Endothelial cell of umbilical vein (primary cell): ENCODE data around the gene TRAPPC5. TPM values are rescaled to one million over a fixed set of nuclear protein-coding genes. Genes with fewer than 3 reads are reported as not detected.

Experiments used
- BruUV-seq: library from RNA; stranded (reverse); fragments of 400-500 nt; replicated peaks from 2 replicates; lab custom pipeline; 2021; lab: Mats Ljungman, UMichigan
- CTCF ChIA-PET: fragments of 300-600, 350-600 bp; sonication (Branson Sonifier 250); formaldehyde crosslinking; loops from one replicate; lab custom pipeline; 2021; ENCODE audit warnings: antibody characterized with exemption, inconsistent platforms; lab: Charles Lee
- POLR2A ChIA-PET: fragments of 300-600, 350-600 bp; sonication (Branson Sonifier 250); formaldehyde crosslinking; loops from one replicate; lab custom pipeline; 2021; ENCODE audit warnings: antibody characterized with exemption, inconsistent platforms; lab: Charles Lee
- DNase-seq: peaks from one replicate; pipeline ENCODE4 v3.0.0-alpha.2; 2011; ENCODE audit warnings: low read depth, low spot score
- FAIRE-seq: peaks from 2 replicates; lab custom pipeline; 2011; peaks lifted over from hg19 to GRCh38; lab: Jason Lieb, UNC
- H2AFZ ChIP-seq: 2 replicates; pipeline ENCODE4 v1.6.0; 2012; ENCODE audit warnings: low read depth, low read length, control low read depth, inconsistent platforms
- H3K27ac ChIP-seq: 2 replicates; pipeline ENCODE4 v1.5.1; 2011; ENCODE audit warnings: low read depth, mild to moderate bottlenecking, control low read depth, low read length, moderate library complexity; ENCODE audit not compliant: insufficient read depth
- H3K27me3 ChIP-seq, 2 experiments: 2 replicates each; pipeline versions ENCODE4 v1.6.0 to v1.6.1; 2011; ENCODE audit warnings: low read length in 2 of 2, mixed read lengths in 1 of 2; ENCODE audit not compliant: control insufficient read depth in 2 of 2, insufficient read depth in 2 of 2
- H3K36me3 ChIP-seq, 2 experiments: 2 replicates in 1 of 2; 3 replicates in 1 of 2; pipeline ENCODE4 v1.5.1; 2011; ENCODE audit warnings: low read length in 2 of 2, mild to moderate bottlenecking in 1 of 2, moderate library complexity in 1 of 2; ENCODE audit not compliant: control insufficient read depth in 2 of 2, insufficient read depth in 2 of 2; ENCODE audit errors: extremely low read depth in 1 of 2
- H3K4me1 ChIP-seq: 3 replicates; pipeline ENCODE4 v1.5.1; 2011; ENCODE audit warnings: mild to moderate bottlenecking, low read length; ENCODE audit not compliant: control insufficient read depth, insufficient read depth; ENCODE audit errors: extremely low read depth
- H3K4me2 ChIP-seq: 2 replicates; pipeline ENCODE4 v1.6.1; 2011; ENCODE audit warnings: low read length, control low read depth, mixed read lengths; ENCODE audit not compliant: insufficient read depth
- H3K4me3 ChIP-seq, 3 experiments: fragments of 200-600 bp in 1 of 3; sonication (generic), shearing (Covaris generic) in 1 of 3; replicated peaks in 1 of 3; 2 replicates each; pipeline ENCODE4 v1.5.1; 2011 to 2016; ENCODE audit warnings: control low read depth in 3 of 3, low read length in 3 of 3, mild to moderate bottlenecking in 2 of 3, inconsistent platforms in 1 of 3, low read depth in 1 of 3, moderate library complexity in 1 of 3; ENCODE audit not compliant: insufficient read depth in 1 of 3
- H3K79me2 ChIP-seq: 2 replicates; pipeline ENCODE4 v1.6.0; 2012; ENCODE audit warnings: low read length, inconsistent platforms; ENCODE audit not compliant: control insufficient read depth, insufficient read depth
- H3K9ac ChIP-seq: replicated peaks from 2 replicates; pipeline ENCODE3; 2011; ENCODE audit warnings: low read length, control low read depth; ENCODE audit not compliant: insufficient read depth; ENCODE audit errors: extremely low read depth
- H3K9me1 ChIP-seq: replicated peaks from 3 replicates; pipeline ENCODE4 v1.6.0; 2011; ENCODE audit warnings: mild to moderate bottlenecking, low read length; ENCODE audit not compliant: control insufficient read depth, insufficient read depth; ENCODE audit errors: extremely low read depth
- H3K9me3 ChIP-seq: replicated peaks from 2 replicates; pipeline ENCODE4 v1.5.1; 2012; ENCODE audit warnings: low read length, inconsistent platforms; ENCODE audit not compliant: control insufficient read depth, insufficient read depth
- H4K20me1 ChIP-seq: replicated peaks from 2 replicates; pipeline ENCODE3; 2011; ENCODE audit warnings: mild to moderate bottlenecking, low read length; ENCODE audit not compliant: control insufficient read depth, insufficient read depth; ENCODE audit errors: extremely low read depth
- EZH2 ChIP-seq: IDR thresholded peaks from 2 replicates; pipeline ENCODE4 v1.6.1; 2012; ENCODE audit warnings: borderline replicate concordance, low read depth, mild to moderate bottlenecking, moderate library complexity, low read length, inconsistent platforms; ENCODE audit not compliant: severe bottlenecking
- FOS ChIP-seq: IDR thresholded peaks from 2 replicates; pipeline ENCODE4 v1.6.1; 2011; ENCODE audit warnings: mild to moderate bottlenecking, low read length, moderate library complexity, borderline replicate concordance; ENCODE audit not compliant: insufficient read depth
- GATA2 ChIP-seq: IDR thresholded peaks from 2 replicates; pipeline ENCODE4 v1.7.0; 2011; ENCODE audit warnings: low read depth, mild to moderate bottlenecking, moderate library complexity, mixed read lengths, low read length; ENCODE audit not compliant: insufficient read length, insufficient read depth
- JUN ChIP-seq: IDR thresholded peaks from 2 replicates; pipeline ENCODE4 v1.6.1; 2011; ENCODE audit warnings: borderline replicate concordance, low read depth; ENCODE audit not compliant: insufficient read length, insufficient read depth
- MAX ChIP-seq: IDR thresholded peaks from 2 replicates; pipeline ENCODE4 v1.6.1; 2011; ENCODE audit not compliant: insufficient read depth, insufficient read length
- MYC ChIP-seq: IDR thresholded peaks from one replicate; pipeline ENCODE4 v1.6.1; 2011; ENCODE audit warnings: mild to moderate bottlenecking, low read depth, low read length
- POLR2A ChIP-seq: IDR thresholded peaks from 2 replicates; pipeline ENCODE4 v1.6.1; 2012; ENCODE audit warnings: low read depth, mild to moderate bottlenecking, control low read depth, low read length
- POLR2AphosphoS5 ChIP-seq: IDR thresholded peaks from 2 replicates; pipeline ENCODE4 v1.6.1; 2012; ENCODE audit warnings: low read depth, mild to moderate bottlenecking, control low read depth, low read length, moderate library complexity; ENCODE audit not compliant: insufficient read depth
- dilution Hi-C: fragments of 300-500 bp; cut with MboI; formaldehyde crosslinking; loops from one replicate; pipeline ENCODE4 v1.15.0; 2019; ENCODE audit warnings: low sequenced_read_pairs; ENCODE audit not compliant: extremely low pct_ligation_motif_present
- intact Hi-C: fragments of 100-400 bp; cut with micrococcal nuclease; formaldehyde crosslinking; loops from one replicate; pipeline ENCODE4 v1.10.0; 2022
- polyA plus RNA-seq, 4 experiments: library from polyadenylated mRNA; depleted of rRNA in 3 of 4; stranded (reverse) in 3 of 4; unstranded in 1 of 4; fragments of >200 nt; gene quantifications; 2 replicates each; pipeline versions ENCODE4 v1.2.1 to v1.2.3, GENCODE V29; 2011 to 2012; ENCODE audit warnings: missing spikeins in 1 of 4
- total RNA-seq: library from RNA; stranded (reverse); gene quantifications from 2 replicates; pipeline ENCODE4 v1.2.3, GENCODE V29; 2021
- TF ChIP-seq, protein P1 (sequence below), 2 donors: IDR thresholded peaks; 1 replicate in 1 of 2; 2 replicates in 1 of 2; pipeline ENCODE4 v1.5.1; 2011; ENCODE audit warnings: low read length in 2 of 2, mild to moderate bottlenecking in 2 of 2, moderate library complexity in 2 of 2, control low read depth in 1 of 2, inconsistent platforms in 1 of 2, low read depth in 1 of 2; ENCODE audit not compliant: insufficient read depth in 1 of 2; ENCODE audit errors: extremely low read depth in 1 of 2

TRAPPC5 gene
- total and polyA plus RNA-seq, 2 donors (not counting 3 experiments of a cell fraction or from before 2014, with no cell fraction given), result 114 to 172 TPM

DNA sequence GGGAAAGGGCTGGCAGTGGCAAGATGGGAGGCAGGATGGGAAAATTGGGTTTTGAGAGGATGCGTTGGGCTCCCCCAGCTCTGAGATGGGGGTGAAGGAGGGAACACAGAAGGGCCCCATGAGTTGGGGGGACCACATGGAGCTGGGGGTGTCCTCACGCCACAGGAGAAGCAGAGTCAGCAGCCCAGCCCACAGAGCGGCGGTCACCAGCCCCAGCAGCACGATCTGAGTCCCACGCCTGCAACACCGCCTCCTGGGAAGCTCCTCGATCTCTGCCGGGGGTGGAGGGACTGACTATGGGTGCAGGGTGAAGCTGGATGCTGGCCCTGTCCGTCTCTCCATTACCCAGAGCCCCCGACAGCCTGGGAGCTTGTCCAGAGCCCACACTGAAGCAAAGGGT, 17.9 kb downstream of the TRAPPC5 start:
- TF ChIP-seq GATA2, result no peak
- H3K36me3 ChIP-seq, result no peaks in the 10 kb centered on the region
- no peaks in the 10 kb centered on the region for H3K9me1 ChIP-seq
- H3K4me2 ChIP-seq, result no peak overlapping the region
- dilution Hi-C loops, result no loop called here
- FAIRE-seq (no peak), DNase-seq (no peak)
- intact Hi-C loops, result no loop called here
- H3K9ac ChIP-seq, result no peak overlapping the region
- POLR2A ChIA-PET, result no interaction called here
- no peaks in the 10 kb centered on the region for H3K79me2 ChIP-seq
- H2AFZ ChIP-seq, result no peak overlapping the region
- no peak overlapping the region for H3K27ac ChIP-seq
- H4K20me1 ChIP-seq, result no peaks in the 10 kb centered on the region
- BruUV-seq, result no TSS peak
- CTCF ChIA-PET, result interaction anchor here (1.1 to 4.1 kb wide), 2 partner anchors 18 to 101 kb away, joined by 7 to 21 read pairs; partner anchors contain the start of gene TRAPPC5
- no peaks in the 10 kb centered on the region for H3K4me1 ChIP-seq
- no peaks in the 10 kb centered on the region for H3K27me3 ChIP-seq
- no peak overlapping the region for H3K4me3 ChIP-seq
- no peaks in the 10 kb centered on the region for H3K9me3 ChIP-seq

DNA sequence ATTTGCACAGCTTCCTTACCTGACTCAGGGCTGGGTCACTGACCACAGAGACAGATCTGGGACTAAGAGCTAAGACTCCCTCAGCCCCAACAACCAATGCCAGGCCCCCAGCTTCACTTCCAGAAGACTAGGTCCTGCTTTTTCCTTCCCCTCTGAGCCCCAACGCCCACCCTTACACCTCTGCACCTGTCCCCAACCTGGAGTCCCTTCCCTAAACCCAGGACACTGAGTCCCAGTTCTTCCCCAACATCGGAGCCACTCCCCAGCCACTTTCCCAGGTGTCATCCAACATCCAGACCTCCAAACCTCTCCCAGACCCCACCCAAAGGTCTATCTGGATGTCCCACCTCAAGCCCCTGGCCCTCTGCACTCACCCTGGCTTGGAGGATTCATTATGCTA, 18.4 kb downstream of the TRAPPC5 start:
- POLR2A ChIA-PET, result no interaction called here
- TF ChIP-seq GATA2, result no peak
- TF ChIP-seq EZH2, result no peak
- no peak for TF ChIP-seq POLR2A
- no peak for TF ChIP-seq MYC
- no peak for TF ChIP-seq MAX
- no peak for TF ChIP-seq FOS
- TF ChIP-seq JUN, result no peak
- no peak for TF ChIP-seq POLR2AphosphoS5
- TF ChIP-seq, protein P1, sequence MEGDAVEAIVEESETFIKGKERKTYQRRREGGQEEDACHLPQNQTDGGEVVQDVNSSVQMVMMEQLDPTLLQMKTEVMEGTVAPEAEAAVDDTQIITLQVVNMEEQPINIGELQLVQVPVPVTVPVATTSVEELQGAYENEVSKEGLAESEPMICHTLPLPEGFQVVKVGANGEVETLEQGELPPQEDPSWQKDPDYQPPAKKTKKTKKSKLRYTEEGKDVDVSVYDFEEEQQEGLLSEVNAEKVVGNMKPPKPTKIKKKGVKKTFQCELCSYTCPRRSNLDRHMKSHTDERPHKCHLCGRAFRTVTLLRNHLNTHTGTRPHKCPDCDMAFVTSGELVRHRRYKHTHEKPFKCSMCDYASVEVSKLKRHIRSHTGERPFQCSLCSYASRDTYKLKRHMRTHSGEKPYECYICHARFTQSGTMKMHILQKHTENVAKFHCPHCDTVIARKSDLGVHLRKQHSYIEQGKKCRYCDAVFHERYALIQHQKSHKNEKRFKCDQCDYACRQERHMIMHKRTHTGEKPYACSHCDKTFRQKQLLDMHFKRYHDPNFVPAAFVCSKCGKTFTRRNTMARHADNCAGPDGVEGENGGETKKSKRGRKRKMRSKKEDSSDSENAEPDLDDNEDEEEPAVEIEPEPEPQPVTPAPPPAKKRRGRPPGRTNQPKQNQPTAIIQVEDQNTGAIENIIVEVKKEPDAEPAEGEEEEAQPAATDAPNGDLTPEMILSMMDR (IDR thresholded peaks at IDR 0.05; ENCODE audit: extremely low read depth in 1 of 2, insufficient read depth in 1 of 2, low read depth in 1 of 2, low read length in 2 of 2), result no peak
- CTCF ChIA-PET, result interaction anchor here (1.1 to 4.1 kb wide), 2 partner anchors 18 to 101 kb away, joined by 7 to 21 read pairs; partner anchors contain the start of gene TRAPPC5
- BruUV-seq, result no TSS peak
- Histone ChIP-seq H3K4me2 (no peak overlapping the region), H3K9me1 (no peaks in the 10 kb centered on the region), H3K9me3 (no peaks in the 10 kb centered on the region), H3K9ac (no peak overlapping the region), H3K4me1 (no peaks in the 10 kb centered on the region), H3K27me3 (no peaks in the 10 kb centered on the region), H3K36me3 (no peaks in the 10 kb centered on the region), H2AFZ (no peak overlapping the region), H3K79me2 (no peaks in the 10 kb centered on the region), H3K27ac (no peak overlapping the region), H3K4me3 (no peak overlapping the region), H4K20me1 (no peaks in the 10 kb centered on the region)
- intact Hi-C loops, result no loop called here
- no peak for DNase-seq
- no peak for FAIRE-seq
- dilution Hi-C loops, result no loop called here
